Neural cell (in vitro differentiated cells): Measurements from ENCODE around the gene CCDC88C. TPM values are rescaled to one million over a fixed set of nuclear protein-coding genes. Genes with fewer than 3 reads are reported as not detected.

ENCODE experiments used
- H2AFZ ChIP-seq: fragments of 200-600, 300-800 bp; sonication (generic), shearing (Covaris generic); 2 replicates; pipeline ENCODE4 v1.6.0; 2014; ENCODE audit warnings: low read depth, mild to moderate bottlenecking, antibody characterized with exemption, low read length, moderate library complexity
- H3F3A ChIP-seq: fragments of 200-600 bp; shearing (Covaris generic); 2 replicates; pipeline ENCODE4 v1.6.1; 2016; ENCODE audit warnings: mild to moderate bottlenecking, moderate library complexity, mixed read lengths, antibody characterized with exemption, low read length; ENCODE audit not compliant: insufficient read depth, poor library complexity, severe bottlenecking
- H3K27ac ChIP-seq: fragments of 200-600, 300-800 bp; sonication (generic), shearing (Covaris generic); 2 replicates; pipeline ENCODE4 v1.5.1; 2014; ENCODE audit warnings: mild to moderate bottlenecking, low read length, moderate library complexity
- H3K27me3 ChIP-seq: fragments of 300-800, 200-600 bp; sonication (generic), shearing (Covaris generic); 2 replicates; pipeline ENCODE4 v1.6.0; 2014; ENCODE audit warnings: mild to moderate bottlenecking, low read depth, low read length, moderate library complexity; ENCODE audit not compliant: insufficient read depth
- H3K36me3 ChIP-seq: fragments of 300-800, 200-600 bp; sonication (generic), shearing (Covaris generic); 2 replicates; pipeline ENCODE4 v1.5.1; 2014; ENCODE audit warnings: mild to moderate bottlenecking, antibody characterized with exemption, low read length, moderate library complexity; ENCODE audit not compliant: insufficient read depth
- H3K4me2 ChIP-seq: fragments of 300-800, 200-600 bp; sonication (generic), shearing (Covaris generic); 2 replicates; pipeline ENCODE4 v1.6.0; 2014; ENCODE audit warnings: mild to moderate bottlenecking, low read length
- H3K4me3 ChIP-seq: fragments of 300-800, 200-600 bp; sonication (generic), shearing (Covaris generic); 2 replicates; pipeline ENCODE4 v1.5.1; 2014; ENCODE audit warnings: mild to moderate bottlenecking, low read length, moderate library complexity
- H3K79me2 ChIP-seq: fragments of 200-600 bp; shearing (Covaris generic); replicated peaks from 2 replicates; pipeline ENCODE4 v1.6.0; 2014; ENCODE audit warnings: mild to moderate bottlenecking, low read length, moderate library complexity; ENCODE audit not compliant: insufficient read depth
- H3K9ac ChIP-seq: fragments of 300-800, 200-600 bp; sonication (generic), shearing (Covaris generic); 2 replicates; pipeline ENCODE4 v1.6.1; 2016; ENCODE audit warnings: mild to moderate bottlenecking, low read length, mixed read lengths
- H3K9me2 ChIP-seq: fragments of 200-600 bp; shearing (Covaris generic); 2 replicates; pipeline ENCODE4 v1.6.1; 2016; ENCODE audit warnings: mild to moderate bottlenecking, low read length, mixed read lengths; ENCODE audit not compliant: insufficient read depth
- H3K9me3 ChIP-seq: fragments of 200-600, 300-800 bp; sonication (generic), shearing (Covaris generic); 2 replicates; pipeline ENCODE4 v1.6.1; 2016; ENCODE audit warnings: mild to moderate bottlenecking, mixed run types, low read length, moderate library complexity, mixed read lengths
- H4K20me1 ChIP-seq: fragments of 200-600 bp; shearing (Covaris generic); 2 replicates; pipeline ENCODE4 v1.6.1; 2016; ENCODE audit warnings: mild to moderate bottlenecking, mixed run types; ENCODE audit not compliant: insufficient read depth
- EP300 ChIP-seq: fragments of 450-650 bp; conservative IDR thresholded peaks from 2 replicates; pipeline ENCODE4 v1.6.1; 2014; ENCODE audit warnings: antibody characterized with exemption, mild to moderate bottlenecking, moderate library complexity; ENCODE audit not compliant: poor library complexity, severe bottlenecking
- EZH2 ChIP-seq: fragments of 200-600, 300-800 bp; shearing (Covaris generic), sonication (generic); IDR thresholded peaks from 2 replicates; pipeline ENCODE4 v1.6.1; 2014; ENCODE audit warnings: antibody characterized with exemption, low read length, borderline replicate concordance, mild to moderate bottlenecking; ENCODE audit not compliant: insufficient read depth, poor library complexity, severe bottlenecking
- MXI1 ChIP-seq: fragments of 450-650 bp; conservative IDR thresholded peaks from 2 replicates; pipeline ENCODE4 v1.6.1; 2014; ENCODE audit warnings: antibody characterized with exemption, mild to moderate bottlenecking; ENCODE audit not compliant: poor library complexity, severe bottlenecking
- POLR2AphosphoS5 ChIP-seq: IDR thresholded peaks from 2 replicates; pipeline ENCODE4 v1.6.1; 2012
- SMC3 ChIP-seq: fragments of 450-650 bp; conservative IDR thresholded peaks from 2 replicates; pipeline ENCODE4 v1.6.1; 2014; ENCODE audit warnings: antibody characterized with exemption, mild to moderate bottlenecking, moderate library complexity; ENCODE audit not compliant: poor library complexity
- TAF1 ChIP-seq: IDR thresholded peaks from 2 replicates; pipeline ENCODE4 v1.6.1; 2012; ENCODE audit warnings: low read depth
- polyA plus RNA-seq: library from polyadenylated mRNA; depleted of rRNA; stranded (reverse); fragments of >200 nt; gene quantifications from 2 replicates; pipeline ENCODE4 v1.2.3, GENCODE V29; 2014
- TF ChIP-seq, protein P1 (sequence below): IDR thresholded peaks from 2 replicates; pipeline ENCODE4 v1.6.1; 2012; ENCODE audit warnings: borderline replicate concordance
- TF ChIP-seq, protein P2 (sequence below): fragments of 450-650 bp; IDR thresholded peaks from 2 replicates; pipeline ENCODE4 v1.5.1; 2014; ENCODE audit warnings: antibody characterized with exemption, mild to moderate bottlenecking, moderate library complexity; ENCODE audit not compliant: poor library complexity, severe bottlenecking

CCDC88C gene
- polyA plus RNA-seq, 1 donor from 2014 or later: 20.1 TPM

DNA sequence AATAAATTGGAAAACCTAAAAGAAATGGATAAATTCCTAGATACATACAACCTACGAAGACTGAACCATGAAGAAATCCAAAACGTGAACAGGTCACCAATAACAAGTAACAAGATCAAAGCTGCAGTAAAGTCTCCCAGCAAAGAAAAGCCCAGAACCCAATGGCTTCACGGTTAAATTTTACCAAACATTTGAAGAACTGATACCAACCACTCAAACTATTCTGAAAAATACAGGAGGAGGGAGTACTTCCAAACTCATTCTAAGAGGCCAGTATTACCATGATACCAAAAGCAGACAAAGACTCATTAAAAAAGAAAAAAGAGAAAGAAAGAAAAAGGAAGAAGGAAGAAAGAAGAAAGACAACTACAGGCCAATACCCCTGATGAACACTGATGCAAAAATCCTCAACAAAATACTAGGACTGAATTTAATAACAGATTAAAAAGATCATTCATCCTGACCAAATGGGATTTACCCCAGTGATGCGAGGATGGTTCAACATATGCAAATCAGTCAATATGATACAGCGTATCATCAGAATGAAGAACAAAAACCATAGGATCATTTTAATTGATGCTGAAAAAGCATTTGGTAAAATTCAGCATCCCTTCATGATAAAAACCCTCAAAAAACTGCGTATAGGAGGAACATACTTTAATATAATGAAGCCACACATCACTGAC is 26.9 kb upstream of the CCDC88C start:
- TF ChIP-seq TAF1: no peak
- TF ChIP-seq POLR2AphosphoS5: no peak
- TF ChIP-seq, protein P1, sequence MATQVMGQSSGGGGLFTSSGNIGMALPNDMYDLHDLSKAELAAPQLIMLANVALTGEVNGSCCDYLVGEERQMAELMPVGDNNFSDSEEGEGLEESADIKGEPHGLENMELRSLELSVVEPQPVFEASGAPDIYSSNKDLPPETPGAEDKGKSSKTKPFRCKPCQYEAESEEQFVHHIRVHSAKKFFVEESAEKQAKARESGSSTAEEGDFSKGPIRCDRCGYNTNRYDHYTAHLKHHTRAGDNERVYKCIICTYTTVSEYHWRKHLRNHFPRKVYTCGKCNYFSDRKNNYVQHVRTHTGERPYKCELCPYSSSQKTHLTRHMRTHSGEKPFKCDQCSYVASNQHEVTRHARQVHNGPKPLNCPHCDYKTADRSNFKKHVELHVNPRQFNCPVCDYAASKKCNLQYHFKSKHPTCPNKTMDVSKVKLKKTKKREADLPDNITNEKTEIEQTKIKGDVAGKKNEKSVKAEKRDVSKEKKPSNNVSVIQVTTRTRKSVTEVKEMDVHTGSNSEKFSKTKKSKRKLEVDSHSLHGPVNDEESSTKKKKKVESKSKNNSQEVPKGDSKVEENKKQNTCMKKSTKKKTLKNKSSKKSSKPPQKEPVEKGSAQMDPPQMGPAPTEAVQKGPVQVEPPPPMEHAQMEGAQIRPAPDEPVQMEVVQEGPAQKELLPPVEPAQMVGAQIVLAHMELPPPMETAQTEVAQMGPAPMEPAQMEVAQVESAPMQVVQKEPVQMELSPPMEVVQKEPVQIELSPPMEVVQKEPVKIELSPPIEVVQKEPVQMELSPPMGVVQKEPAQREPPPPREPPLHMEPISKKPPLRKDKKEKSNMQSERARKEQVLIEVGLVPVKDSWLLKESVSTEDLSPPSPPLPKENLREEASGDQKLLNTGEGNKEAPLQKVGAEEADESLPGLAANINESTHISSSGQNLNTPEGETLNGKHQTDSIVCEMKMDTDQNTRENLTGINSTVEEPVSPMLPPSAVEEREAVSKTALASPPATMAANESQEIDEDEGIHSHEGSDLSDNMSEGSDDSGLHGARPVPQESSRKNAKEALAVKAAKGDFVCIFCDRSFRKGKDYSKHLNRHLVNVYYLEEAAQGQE: no peak
- TF ChIP-seq MXI1: no peak
- no peak for TF ChIP-seq EP300
- no peak for TF ChIP-seq EZH2
- TF ChIP-seq, protein P2, sequence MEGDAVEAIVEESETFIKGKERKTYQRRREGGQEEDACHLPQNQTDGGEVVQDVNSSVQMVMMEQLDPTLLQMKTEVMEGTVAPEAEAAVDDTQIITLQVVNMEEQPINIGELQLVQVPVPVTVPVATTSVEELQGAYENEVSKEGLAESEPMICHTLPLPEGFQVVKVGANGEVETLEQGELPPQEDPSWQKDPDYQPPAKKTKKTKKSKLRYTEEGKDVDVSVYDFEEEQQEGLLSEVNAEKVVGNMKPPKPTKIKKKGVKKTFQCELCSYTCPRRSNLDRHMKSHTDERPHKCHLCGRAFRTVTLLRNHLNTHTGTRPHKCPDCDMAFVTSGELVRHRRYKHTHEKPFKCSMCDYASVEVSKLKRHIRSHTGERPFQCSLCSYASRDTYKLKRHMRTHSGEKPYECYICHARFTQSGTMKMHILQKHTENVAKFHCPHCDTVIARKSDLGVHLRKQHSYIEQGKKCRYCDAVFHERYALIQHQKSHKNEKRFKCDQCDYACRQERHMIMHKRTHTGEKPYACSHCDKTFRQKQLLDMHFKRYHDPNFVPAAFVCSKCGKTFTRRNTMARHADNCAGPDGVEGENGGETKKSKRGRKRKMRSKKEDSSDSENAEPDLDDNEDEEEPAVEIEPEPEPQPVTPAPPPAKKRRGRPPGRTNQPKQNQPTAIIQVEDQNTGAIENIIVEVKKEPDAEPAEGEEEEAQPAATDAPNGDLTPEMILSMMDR: no peak
- no peak for TF ChIP-seq SMC3
- Histone ChIP-seq H3K9me3 (peaks cover 2% of the 10 kb centered on the region), H4K20me1 (no peaks in the 10 kb centered on the region), H3K4me3 (no peak overlapping the region), H3K36me3 (no peaks in the 10 kb centered on the region), H3K79me2 (no peaks in the 10 kb centered on the region), H2AFZ (no peak overlapping the region), H3K4me2 (no peak overlapping the region), H3F3A (no peaks in the 10 kb centered on the region), H3K27ac (no peak overlapping the region), H3K9me2 (no peaks in the 10 kb centered on the region), H3K9ac (no peak overlapping the region), H3K27me3 (no peaks in the 10 kb centered on the region)

DNA sequence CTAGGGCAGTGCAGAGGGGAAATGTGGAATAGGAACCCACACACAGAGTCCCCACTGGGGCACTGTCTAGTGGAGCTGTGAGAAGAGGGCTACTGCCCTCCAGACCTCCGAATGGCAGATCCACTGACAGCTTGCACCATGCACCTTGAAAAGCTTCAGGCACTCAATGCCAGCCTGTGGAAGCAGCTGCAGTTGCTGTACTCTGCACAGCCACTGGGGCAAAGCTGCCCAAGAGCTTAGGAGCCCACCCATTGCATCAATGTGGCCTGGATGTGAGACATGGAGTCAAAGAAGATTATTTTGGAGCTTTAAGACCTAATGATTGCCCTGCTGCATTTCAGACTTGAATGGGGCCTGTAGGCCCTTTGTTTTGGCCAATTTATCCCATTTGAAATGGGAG is 21.7 kb upstream of the CCDC88C start:
- H3K27me3 ChIP-seq: no peaks in the 10 kb centered on the region
- H2AFZ ChIP-seq: no peak overlapping the region
- TF ChIP-seq SMC3 (no peak), POLR2AphosphoS5 (no peak), EZH2 (no peak), TAF1 (no peak)
- TF ChIP-seq, protein P2: no peak
- TF ChIP-seq, protein P1: no peak
- peaks cover 7% of the 10 kb centered on the region for H3K9me3 ChIP-seq
- H3K9ac ChIP-seq: no peak overlapping the region
- no peak overlapping the region for H3K4me3 ChIP-seq
- H3K27ac ChIP-seq: no peak overlapping the region
- H3K4me2 ChIP-seq: no peak overlapping the region
- no peaks in the 10 kb centered on the region for H3K36me3 ChIP-seq
- H3F3A ChIP-seq: no peaks in the 10 kb centered on the region
- H3K79me2 ChIP-seq: no peaks in the 10 kb centered on the region
- H4K20me1 ChIP-seq: no peaks in the 10 kb centered on the region
- no peaks in the 10 kb centered on the region for H3K9me2 ChIP-seq
